ENCODE results near the gene HOXB6.

DNA sequence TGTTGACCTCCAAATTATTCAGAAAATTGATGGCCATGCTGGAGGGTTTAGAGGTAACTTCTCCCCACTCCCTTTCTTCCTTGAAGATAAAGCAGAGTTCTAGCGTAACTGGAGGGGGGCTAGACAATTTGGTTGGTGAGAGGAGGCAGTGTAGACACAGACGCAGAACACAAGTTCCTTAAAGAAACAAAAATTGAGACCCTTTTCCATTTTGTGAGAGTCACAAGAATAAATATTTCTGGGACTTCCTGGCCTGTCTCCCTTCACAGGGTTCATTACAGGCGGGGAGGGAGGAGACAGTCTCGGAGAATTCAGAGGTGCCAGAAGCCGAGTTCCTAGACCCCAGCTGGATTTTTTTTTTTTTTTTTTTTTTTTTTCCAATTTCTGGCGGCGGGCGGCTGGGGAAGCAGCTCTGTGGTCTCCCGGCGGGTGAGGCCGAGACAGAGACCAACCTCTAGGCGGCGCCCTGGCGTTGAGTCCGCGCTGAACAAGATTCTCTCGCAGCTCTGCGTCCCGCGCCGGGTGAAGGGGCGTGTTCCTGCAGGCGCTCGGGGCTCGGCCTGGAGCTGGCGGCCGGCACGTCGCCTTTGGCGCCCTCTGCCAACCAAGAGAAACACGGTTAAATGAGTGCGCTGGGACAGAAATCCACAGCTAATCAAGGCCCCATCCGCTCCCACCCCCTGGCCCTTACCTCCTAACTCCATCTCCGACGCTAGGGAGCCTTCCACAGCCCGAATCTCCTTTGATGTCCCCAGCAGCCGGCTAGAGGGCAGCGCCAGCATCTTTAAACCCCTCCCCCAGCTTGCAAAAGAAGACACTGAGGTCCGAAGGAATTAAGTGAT lies 31.6 kb upstream of the HOXB6 start:
- TF ChIP-seq KLF1 (tag by site-specific recombination; IDR thresholded peaks at IDR 0.05) (no peak), ZNF785 (tag by site-specific recombination; IDR thresholded peaks at IDR 0.05) (no peak), ZNF112 (tag by site-specific recombination; IDR thresholded peaks at IDR 0.05) (no peak), ZNF544 (tag by site-specific recombination; IDR thresholded peaks at IDR 0.05) (no peak), ZNF768 (tag by site-specific recombination; IDR thresholded peaks at IDR 0.05) (no peak)
- TF ChIP-seq, protein P1, sequence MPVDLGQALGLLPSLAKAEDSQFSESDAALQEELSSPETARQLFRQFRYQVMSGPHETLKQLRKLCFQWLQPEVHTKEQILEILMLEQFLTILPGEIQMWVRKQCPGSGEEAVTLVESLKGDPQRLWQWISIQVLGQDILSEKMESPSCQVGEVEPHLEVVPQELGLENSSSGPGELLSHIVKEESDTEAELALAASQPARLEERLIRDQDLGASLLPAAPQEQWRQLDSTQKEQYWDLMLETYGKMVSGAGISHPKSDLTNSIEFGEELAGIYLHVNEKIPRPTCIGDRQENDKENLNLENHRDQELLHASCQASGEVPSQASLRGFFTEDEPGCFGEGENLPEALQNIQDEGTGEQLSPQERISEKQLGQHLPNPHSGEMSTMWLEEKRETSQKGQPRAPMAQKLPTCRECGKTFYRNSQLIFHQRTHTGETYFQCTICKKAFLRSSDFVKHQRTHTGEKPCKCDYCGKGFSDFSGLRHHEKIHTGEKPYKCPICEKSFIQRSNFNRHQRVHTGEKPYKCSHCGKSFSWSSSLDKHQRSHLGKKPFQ (tag by site-specific recombination; IDR thresholded peaks at IDR 0.05), result no peak
- TF ChIP-seq, protein P2, sequence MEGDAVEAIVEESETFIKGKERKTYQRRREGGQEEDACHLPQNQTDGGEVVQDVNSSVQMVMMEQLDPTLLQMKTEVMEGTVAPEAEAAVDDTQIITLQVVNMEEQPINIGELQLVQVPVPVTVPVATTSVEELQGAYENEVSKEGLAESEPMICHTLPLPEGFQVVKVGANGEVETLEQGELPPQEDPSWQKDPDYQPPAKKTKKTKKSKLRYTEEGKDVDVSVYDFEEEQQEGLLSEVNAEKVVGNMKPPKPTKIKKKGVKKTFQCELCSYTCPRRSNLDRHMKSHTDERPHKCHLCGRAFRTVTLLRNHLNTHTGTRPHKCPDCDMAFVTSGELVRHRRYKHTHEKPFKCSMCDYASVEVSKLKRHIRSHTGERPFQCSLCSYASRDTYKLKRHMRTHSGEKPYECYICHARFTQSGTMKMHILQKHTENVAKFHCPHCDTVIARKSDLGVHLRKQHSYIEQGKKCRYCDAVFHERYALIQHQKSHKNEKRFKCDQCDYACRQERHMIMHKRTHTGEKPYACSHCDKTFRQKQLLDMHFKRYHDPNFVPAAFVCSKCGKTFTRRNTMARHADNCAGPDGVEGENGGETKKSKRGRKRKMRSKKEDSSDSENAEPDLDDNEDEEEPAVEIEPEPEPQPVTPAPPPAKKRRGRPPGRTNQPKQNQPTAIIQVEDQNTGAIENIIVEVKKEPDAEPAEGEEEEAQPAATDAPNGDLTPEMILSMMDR (tag by site-specific recombination; IDR thresholded peaks at IDR 0.05), result peak; percentile 49; the same call in 1 of the 2 replicates
- TF ChIP-seq, protein P3, sequence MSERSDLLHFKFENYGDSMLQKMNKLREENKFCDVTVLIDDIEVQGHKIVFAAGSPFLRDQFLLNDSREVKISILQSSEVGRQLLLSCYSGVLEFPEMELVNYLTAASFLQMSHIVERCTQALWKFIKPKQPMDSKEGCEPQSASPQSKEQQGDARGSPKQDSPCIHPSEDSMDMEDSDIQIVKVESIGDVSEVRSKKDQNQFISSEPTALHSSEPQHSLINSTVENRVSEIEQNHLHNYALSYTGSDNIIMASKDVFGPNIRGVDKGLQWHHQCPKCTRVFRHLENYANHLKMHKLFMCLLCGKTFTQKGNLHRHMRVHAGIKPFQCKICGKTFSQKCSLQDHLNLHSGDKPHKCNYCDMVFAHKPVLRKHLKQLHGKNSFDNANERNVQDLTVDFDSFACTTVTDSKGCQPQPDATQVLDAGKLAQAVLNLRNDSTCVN (tag by site-specific recombination; optimal IDR thresholded peaks at IDR 0.05), result peak; percentile 19
- TF ChIP-seq, protein P4, sequence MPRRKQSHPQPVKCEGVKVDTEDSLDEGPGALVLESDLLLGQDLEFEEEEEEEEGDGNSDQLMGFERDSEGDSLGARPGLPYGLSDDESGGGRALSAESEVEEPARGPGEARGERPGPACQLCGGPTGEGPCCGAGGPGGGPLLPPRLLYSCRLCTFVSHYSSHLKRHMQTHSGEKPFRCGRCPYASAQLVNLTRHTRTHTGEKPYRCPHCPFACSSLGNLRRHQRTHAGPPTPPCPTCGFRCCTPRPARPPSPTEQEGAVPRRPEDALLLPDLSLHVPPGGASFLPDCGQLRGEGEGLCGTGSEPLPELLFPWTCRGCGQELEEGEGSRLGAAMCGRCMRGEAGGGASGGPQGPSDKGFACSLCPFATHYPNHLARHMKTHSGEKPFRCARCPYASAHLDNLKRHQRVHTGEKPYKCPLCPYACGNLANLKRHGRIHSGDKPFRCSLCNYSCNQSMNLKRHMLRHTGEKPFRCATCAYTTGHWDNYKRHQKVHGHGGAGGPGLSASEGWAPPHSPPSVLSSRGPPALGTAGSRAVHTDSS (tag by site-specific recombination; IDR thresholded peaks at IDR 0.05), result no peak
